Muscle layer of colon (tissue), 2 donors: ENCODE results near the gene SFMBT2.
"Not testable (repeated sequence)": the region's sequence is repeated elsewhere in the genome, so short reads cannot be mapped to it uniquely, and the experiment has no call there.

ENCODE experiments used
- H3K27ac ChIP-seq: one replicate; pipeline ENCODE4 v1.7.0; 2013; ENCODE audit warnings: low read depth, mild to moderate bottlenecking, low read length, moderate library complexity
- H3K27me3 ChIP-seq, 2 donors: one replicate each; pipeline ENCODE4 v1.7.0; 2013; ENCODE audit warnings: low read length in 2 of 2, mild to moderate bottlenecking in 2 of 2; ENCODE audit not compliant: insufficient read depth in 2 of 2, control insufficient read depth in 1 of 2
- H3K36me3 ChIP-seq: one replicate; pipeline ENCODE4 v1.7.0; 2013; ENCODE audit warnings: mild to moderate bottlenecking, low read length; ENCODE audit not compliant: insufficient read depth
- H3K4me1 ChIP-seq: one replicate; pipeline ENCODE4 v1.7.0; 2013; ENCODE audit warnings: mild to moderate bottlenecking, low read length; ENCODE audit not compliant: insufficient read depth
- H3K4me3 ChIP-seq, 2 donors: one replicate each; pipeline ENCODE4 v1.7.0; 2013; ENCODE audit warnings: low read length in 2 of 2, low read depth in 1 of 2, mild to moderate bottlenecking in 1 of 2, moderate library complexity in 1 of 2
- H3K9ac ChIP-seq: one replicate; pipeline ENCODE4 v1.7.0; 2013; ENCODE audit warnings: low read length
- H3K9me3 ChIP-seq: one replicate; pipeline ENCODE4 v1.7.0; 2013; ENCODE audit warnings: mild to moderate bottlenecking, low read length
- donor health status: abdominal sarcoma.
- donor health status: Adenocarcinoma of cecum.

Gene SFMBT2

DNA sequence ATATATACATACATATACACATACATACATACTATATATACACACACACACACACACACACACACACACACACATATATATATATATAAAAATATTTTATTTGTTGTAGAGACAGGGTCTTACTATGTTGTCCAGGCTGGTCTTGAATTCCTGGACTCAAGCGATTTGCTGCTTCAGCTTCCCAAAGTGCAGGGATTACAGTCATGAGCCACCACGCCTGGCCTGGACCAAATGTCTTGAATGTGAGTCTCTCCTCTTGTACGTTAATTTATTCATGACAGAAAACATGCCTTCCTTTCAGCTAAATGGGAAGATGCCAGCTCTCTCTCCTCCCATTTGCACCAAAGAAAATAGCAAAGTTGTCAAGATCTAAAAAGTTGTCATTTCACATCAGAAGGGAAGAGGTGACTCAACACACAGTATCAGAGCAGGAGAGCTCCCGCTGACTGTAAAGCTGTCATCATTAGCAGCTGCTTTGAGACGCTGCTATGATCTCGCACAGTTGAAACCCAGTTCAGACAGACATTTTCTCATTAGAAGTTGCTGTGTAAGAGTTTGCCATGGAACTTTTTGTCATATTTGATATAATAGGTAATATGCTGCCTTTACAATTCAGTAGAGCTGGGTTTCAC is 224.3 kb downstream of the SFMBT2 start:
- H3K27ac ChIP-seq, result no peak overlapping the region
- no peak overlapping the region for H3K4me3 ChIP-seq
- no peaks in the 10 kb centered on the region for H3K4me1 ChIP-seq
- no peaks in the 10 kb centered on the region for H3K9me3 ChIP-seq
- no peaks in the 10 kb centered on the region for H3K36me3 ChIP-seq
- H3K9ac ChIP-seq, result no peak overlapping the region
- H3K27me3 ChIP-seq, result no peaks in the 10 kb centered on the region

DNA sequence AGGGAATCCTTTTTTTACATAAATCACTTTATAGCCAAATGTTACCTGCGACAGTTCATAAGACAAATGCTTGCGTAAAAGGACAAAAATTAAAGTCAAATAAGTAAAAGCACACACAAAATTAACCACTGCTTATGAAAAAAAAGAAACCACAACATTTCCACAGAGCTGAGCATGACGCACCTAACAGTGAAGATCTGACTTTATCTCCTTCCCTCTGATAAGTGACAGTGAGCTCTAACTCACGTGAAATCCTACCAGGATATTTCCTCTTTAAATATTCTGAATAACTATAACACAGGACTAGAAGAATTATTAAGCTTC is 225.5 kb downstream of the SFMBT2 start:
- Histone ChIP-seq H3K36me3 (no peaks in the 10 kb centered on the region), H3K27me3 (no peaks in the 10 kb centered on the region), H3K4me3 (no peak overlapping the region), H3K4me1 (no peaks in the 10 kb centered on the region), H3K9ac (no peak overlapping the region), H3K27ac (no peak overlapping the region), H3K9me3 (no peaks in the 10 kb centered on the region)

DNA sequence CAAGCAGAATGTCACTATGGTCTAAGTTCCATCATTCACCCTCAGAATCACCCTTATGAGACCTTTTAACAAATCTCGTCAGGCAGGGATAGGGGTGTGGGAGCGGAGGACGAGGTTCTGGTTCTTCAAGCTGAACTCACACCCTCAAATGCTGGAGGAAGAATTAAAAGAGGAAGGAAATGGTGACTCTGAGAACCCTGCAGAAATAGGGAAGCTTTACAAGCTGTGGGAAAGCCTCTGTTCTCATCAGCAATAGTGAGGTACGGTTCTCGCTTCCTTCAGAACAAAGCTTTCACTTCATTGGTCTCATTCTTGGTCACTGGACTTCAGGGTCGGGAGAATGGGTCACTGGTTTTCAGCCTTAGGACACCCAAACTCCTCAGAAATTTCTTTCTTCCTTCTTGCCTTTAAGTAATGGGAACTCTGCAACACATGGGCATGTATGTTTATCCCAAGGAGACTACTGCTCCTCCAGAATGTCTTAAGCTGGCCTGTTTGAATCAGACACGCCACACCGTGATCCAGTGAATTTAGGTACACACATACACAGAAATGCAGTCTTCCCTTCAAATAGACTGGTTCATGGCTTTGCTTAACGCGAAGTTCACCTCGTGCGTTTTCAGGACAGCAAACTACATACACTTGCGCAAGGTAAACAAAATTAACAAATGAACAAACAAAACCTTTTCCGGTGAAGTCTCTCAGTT is 226.0 kb downstream of the SFMBT2 start:
- Histone ChIP-seq H3K27me3 (no peaks in the 10 kb centered on the region), H3K9ac (no peak overlapping the region), H3K4me1 (no peaks in the 10 kb centered on the region), H3K27ac (no peak overlapping the region), H3K4me3 (no peak overlapping the region), H3K9me3 (no peaks in the 10 kb centered on the region), H3K36me3 (no peaks in the 10 kb centered on the region)

DNA sequence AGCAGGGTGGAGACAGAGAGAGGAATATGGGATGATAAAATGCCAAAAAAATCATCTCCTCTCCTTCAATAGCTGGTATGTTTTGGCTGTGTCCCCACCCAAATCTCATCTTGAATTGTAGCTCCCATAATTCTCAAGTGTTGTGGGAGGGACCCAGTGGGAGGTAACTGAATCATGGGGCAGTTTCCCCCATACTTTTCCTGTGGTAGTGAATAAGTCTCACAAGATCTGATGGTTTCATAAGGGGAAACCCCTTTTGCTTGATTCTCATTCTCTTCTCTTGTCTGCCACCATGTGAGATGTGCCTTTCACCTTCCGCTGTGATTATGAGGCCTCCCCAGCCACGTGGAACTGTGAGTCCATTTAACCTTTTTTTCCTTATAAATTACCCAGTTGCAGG is 226.7 kb downstream of the SFMBT2 start:
- H3K4me3 ChIP-seq, H3K27me3 ChIP-seq, H3K36me3 ChIP-seq, H3K9ac ChIP-seq, H3K27ac ChIP-seq, H3K9me3 ChIP-seq, H3K4me1 ChIP-seq: not testable (repeated sequence)

DNA sequence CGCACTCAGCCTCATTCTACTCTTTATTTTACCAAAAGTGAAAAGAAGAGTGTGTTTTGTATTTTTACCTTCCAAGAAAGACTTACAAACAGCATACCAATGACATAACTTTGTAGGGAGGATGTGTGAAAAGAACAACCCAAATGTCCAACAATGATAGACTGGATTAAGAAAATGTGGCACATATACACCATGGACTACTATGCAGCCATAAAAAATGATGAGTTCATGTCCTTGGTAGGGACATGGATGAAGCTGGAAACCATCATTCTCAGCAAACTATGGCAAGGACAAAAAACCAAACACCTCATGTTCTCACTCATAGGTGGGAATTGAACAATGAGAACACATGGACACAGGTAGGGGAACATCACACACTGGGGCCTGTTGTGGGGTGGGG is 228.5 kb downstream of the SFMBT2 start:
- not testable (repeated sequence) for H3K36me3 ChIP-seq, H3K27ac ChIP-seq, H3K9ac ChIP-seq, H3K4me3 ChIP-seq, H3K9me3 ChIP-seq, H3K4me1 ChIP-seq, H3K27me3 ChIP-seq

DNA sequence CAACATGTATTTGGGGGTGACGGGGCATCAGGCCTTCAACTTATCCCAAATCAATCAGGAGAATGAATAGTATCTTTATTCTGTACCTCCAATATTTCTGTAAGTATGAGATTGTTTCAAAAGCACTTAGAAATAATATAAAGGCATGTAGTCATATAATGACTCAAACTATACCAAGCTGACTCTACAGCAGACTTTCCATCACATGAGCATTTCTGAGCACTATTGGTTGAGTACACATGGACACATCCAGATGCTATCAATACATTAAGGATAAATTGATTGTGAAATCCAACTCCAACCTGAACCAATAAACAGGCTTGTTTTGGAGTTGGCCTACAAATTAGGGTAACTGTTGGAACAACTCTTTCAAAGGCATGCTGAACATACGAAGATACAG is 229.4 kb downstream of the SFMBT2 start:
- no peak overlapping the region for H3K9ac ChIP-seq
- H3K27ac ChIP-seq, result no peak overlapping the region
- H3K36me3 ChIP-seq, result no peaks in the 10 kb centered on the region
- H3K9me3 ChIP-seq, result no peaks in the 10 kb centered on the region
- no peak overlapping the region for H3K4me3 ChIP-seq
- no peaks in the 10 kb centered on the region for H3K27me3 ChIP-seq
- H3K4me1 ChIP-seq, result no peaks in the 10 kb centered on the region

DNA sequence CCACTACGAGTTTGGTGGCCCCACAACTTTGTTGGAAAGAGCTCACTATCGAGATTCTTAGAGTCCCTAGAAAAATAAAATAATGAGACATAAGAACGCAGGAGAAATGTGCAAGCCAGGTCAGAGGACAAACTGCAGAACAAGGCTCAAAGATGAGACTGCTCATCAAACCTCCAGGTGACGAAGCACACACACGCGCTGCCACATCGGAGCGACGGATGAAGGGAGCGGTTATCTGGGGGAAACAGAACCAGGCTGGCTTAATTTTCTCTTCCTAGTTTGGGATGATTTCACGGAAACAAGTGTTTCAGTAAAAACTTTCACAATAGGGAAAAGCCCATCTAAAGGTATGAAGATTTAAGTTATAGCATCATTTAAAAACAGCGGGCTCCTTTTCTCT is 231.3 kb downstream of the SFMBT2 start:
- no peak overlapping the region for H3K9ac ChIP-seq
- no peaks in the 10 kb centered on the region for H3K4me1 ChIP-seq
- no peak overlapping the region for H3K27ac ChIP-seq
- no peak overlapping the region for H3K4me3 ChIP-seq
- H3K9me3 ChIP-seq, result no peaks in the 10 kb centered on the region
- no peaks in the 10 kb centered on the region for H3K27me3 ChIP-seq
- peaks cover 6% of the 10 kb centered on the region for H3K36me3 ChIP-seq

DNA sequence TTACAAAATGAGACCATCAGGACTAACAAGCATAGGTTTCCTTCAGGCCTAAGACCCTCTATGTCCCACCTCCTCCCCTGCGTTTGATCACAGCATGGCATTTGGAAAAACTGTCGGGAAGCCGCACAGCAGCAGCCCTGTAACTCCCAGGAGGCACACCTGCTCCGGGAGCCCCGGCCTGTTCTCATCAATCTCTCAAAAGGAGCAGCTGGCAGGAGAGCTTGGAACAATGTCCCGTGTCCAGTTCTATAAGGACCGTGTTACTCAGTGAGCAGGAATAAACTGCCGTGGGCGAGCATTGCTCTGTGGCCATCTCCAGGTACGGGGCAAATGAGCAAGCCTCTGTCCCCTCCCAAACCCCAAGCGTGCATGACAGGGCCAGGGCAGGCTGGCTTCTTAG is 236.9 kb downstream of the SFMBT2 start:
- H3K36me3 ChIP-seq, result peaks cover 6% of the 10 kb centered on the region
- H3K4me3 ChIP-seq, result no peak overlapping the region
- no peaks in the 10 kb centered on the region for H3K9me3 ChIP-seq

DNA sequence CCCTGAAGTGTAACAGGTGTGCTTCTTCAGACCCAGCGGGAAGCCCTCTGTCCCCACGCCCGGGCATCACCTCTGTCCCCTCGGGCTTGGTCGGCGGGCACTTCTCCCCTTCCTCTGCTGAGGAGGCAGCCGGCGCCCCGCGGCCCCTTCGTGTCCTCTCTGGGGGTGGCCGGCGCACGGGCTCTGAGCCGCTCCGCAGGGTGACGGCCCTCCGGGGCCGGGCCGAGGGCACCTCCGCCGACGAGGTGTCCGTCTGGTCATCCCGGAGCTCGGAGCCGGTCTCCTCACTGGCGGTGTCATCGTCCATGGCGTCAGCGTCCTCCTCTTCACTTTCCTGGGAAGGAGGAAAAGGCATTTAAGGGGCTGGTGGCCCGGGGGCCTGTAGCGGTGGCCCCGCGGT is 239.0 kb downstream of the SFMBT2 start:
- Histone ChIP-seq H3K27ac (no peak overlapping the region), H3K9ac (no peak overlapping the region), H3K36me3 (peaks cover 6% of the 10 kb centered on the region), H3K27me3 (no peaks in the 10 kb centered on the region), H3K4me1 (no peaks in the 10 kb centered on the region), H3K9me3 (no peaks in the 10 kb centered on the region), H3K4me3 (no peak overlapping the region)

More for the DNA sequence above, 236.9 kb downstream of the SFMBT2 start:
- H3K4me1 ChIP-seq, result no peaks in the 10 kb centered on the region
- H3K27me3 ChIP-seq, result no peaks in the 10 kb centered on the region
- H3K27ac ChIP-seq, result no peak overlapping the region
- H3K9ac ChIP-seq, result no peak overlapping the region

DNA sequence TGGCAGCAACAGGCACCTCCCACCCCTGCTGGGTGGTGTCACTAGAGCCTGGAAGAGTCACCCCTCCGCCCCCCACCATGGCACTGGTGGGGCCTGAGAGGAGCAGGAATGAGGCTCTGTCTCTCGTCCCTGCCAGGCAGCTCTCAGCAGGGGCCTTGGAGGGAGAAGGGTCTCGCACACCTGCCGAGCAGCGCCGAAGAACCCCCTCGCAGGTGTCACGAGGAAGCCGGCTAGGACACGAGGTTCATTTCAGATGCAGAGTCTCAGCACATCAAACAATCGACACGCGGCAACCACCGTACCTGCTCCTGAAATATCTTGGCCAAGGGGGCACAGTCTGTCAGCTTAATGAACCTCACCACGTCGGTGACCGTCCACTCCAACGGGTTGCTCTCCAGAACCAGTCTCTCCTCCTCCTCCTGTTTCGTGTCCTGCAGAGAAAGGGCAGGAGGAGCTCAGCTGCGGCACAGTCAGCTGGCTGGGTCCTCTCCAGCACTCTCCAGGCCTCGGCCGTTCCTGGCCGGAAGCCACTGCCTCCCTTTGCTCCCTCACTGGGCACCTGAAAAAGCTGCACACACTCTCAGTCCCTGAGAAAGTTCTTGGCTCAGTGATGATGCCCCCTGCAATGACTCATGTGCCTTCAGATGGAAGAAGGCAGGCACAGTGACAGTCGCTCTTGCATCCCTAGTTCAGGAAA is 240.1 kb downstream of the SFMBT2 start:
- Histone ChIP-seq H3K27me3 (no peaks in the 10 kb centered on the region), H3K4me3 (no peak overlapping the region), H3K36me3 (peaks cover 6% of the 10 kb centered on the region), H3K4me1 (no peaks in the 10 kb centered on the region), H3K9me3 (no peaks in the 10 kb centered on the region), H3K9ac (no peak overlapping the region), H3K27ac (no peak overlapping the region)

DNA sequence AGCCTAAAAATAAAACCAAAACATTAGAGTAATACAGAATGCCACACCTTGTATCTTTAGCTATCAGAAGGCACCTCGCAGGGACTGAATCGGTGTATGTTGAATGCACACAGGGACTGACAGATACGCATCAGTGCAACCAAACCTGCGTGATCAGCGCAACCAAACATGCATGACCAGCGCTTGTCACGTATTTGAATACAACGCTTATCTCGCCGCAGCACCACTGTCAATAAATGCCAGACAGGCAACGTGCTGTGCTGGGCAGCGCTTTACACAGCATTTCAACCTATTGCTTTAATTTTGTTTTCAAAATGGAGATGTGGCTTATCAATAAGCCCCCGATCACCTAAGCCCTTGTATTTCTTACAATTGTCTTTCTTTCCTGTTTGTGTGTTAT is 242.4 kb downstream of the SFMBT2 start:
- Histone ChIP-seq H3K27me3 (no peaks in the 10 kb centered on the region), H3K36me3 (no peaks in the 10 kb centered on the region), H3K4me3 (no peak overlapping the region), H3K9ac (no peak overlapping the region), H3K9me3 (no peaks in the 10 kb centered on the region), H3K27ac (no peak overlapping the region), H3K4me1 (no peaks in the 10 kb centered on the region)
